ENCODE measurements around the gene IGSF9B. TPM values are rescaled to one million over a fixed set of nuclear protein-coding genes. Genes with fewer than 3 reads are reported as not detected.

The IGSF9B gene
- total and polyA plus RNA-seq, 9 of the 15 experiments (the other 6 are each of a cell fraction or from before 2014, with no cell fraction given): 0.09 TPM; not detected in 8

- H3K36me3 ChIP-seq (ENCODE audit: control insufficient read depth, insufficient read depth, low read length): no peaks in the 10 kb centered on the region
- no peak for ATAC-seq
- H3K79me2 ChIP-seq (ENCODE audit: control insufficient read depth, insufficient read depth, low read length): no peaks in the 10 kb centered on the region
- no peak for FAIRE-seq
- peaks cover 3% of the 10 kb centered on the region for H3K9me1 ChIP-seq (ENCODE audit: control insufficient read depth, insufficient read depth, low read length)
- H3K4me1 ChIP-seq (replicated peaks in 1 of 2; ENCODE audit: control insufficient read depth in 2 of 2, insufficient read depth in 2 of 2, low read length in 2 of 2): peaks cover 0 to 19% of the 10 kb centered on the region in 2 experiments; a peak in 3 of 5 replicates
- CTCF ChIA-PET (ENCODE audit: low intra/inter-chr PET ratio): no interaction called here
- peaks cover 12% of the 10 kb centered on the region; the same call in 1 of the 2 replicates for H4K20me1 ChIP-seq (replicated peaks; ENCODE audit: control insufficient read depth, insufficient read depth, low read length)
- no TSS peak for BruUV-seq (replicated peaks)
- TF ChIP-seq SIN3B (IDR thresholded peaks at IDR 0.05; ENCODE audit: low read depth) (no peak), COPS2 (conservative IDR thresholded peaks at IDR 0.05) (no peak), MAZ (CRISPR knock-in tag; conservative IDR thresholded peaks at IDR 0.05 in 1 of 2, IDR thresholded peaks at IDR 0.05 in 1 of 2) (no peak), ATF1 (CRISPR knock-in tag; IDR thresholded peaks at IDR 0.05) (no peak), ATF1 (tag; IDR thresholded peaks at IDR 0.05) (no peak), ETS1 (conservative IDR thresholded peaks at IDR 0.05; ENCODE audit: control insufficient read depth, low read depth, low read length) (no peak), E2F1 (CRISPR knock-in tag; IDR thresholded peaks at IDR 0.05) (no peak), ADNP (tag; IDR thresholded peaks at IDR 0.05) (no peak), TGIF2 (CRISPR knock-in tag; IDR thresholded peaks at IDR 0.05) (no peak), RFX5 (IDR thresholded peaks at IDR 0.05; ENCODE audit: low read depth, low read length) (no peak), MLX (CRISPR knock-in tag; conservative IDR thresholded peaks at IDR 0.05) (no peak), SMARCA5 (IDR thresholded peaks at IDR 0.05) (no peak), ARHGAP35 (IDR thresholded peaks at IDR 0.05; ENCODE audit: partially characterized antibody) (no peak), ZBTB26 (CRISPR knock-in tag; IDR thresholded peaks at IDR 0.05) (no peak), E2F3 (CRISPR knock-in tag; IDR thresholded peaks at IDR 0.05) (no peak), NFATC3 (IDR thresholded peaks at IDR 0.05) (no peak)
- no peak overlapping the region for H3K27ac ChIP-seq (ENCODE audit: extremely low read depth, low read depth, low read length)
- WGBS (ENCODE audit: insufficient coverage, low coverage, missing lambda C conversion rate): 2% methylated on average over 12 of the region's 12 CpGs
- POLR2A ChIA-PET: no interaction called here
- in situ Hi-C loops (cut with MboI): no loop called here
- H3K4me3 ChIP-seq: no peak overlapping the region
- no peak for DNase-seq (ENCODE audit: extremely low read depth in 1 of 4, low spot score in 3 of 4)
- no peak overlapping the region for H2AFZ ChIP-seq (ENCODE audit: low read depth, low read length)
- no peak overlapping the region for H3K4me2 ChIP-seq (ENCODE audit: insufficient read depth, low read length)
- H3K9me3 ChIP-seq (replicated peaks; ENCODE audit: control insufficient read depth, insufficient read depth, low read depth, low read length): no peaks in the 10 kb centered on the region
- no peak overlapping the region for H3K9ac ChIP-seq (ENCODE audit: insufficient read depth in 1 of 2, low read depth in 2 of 2, low read length in 2 of 2)
- peaks cover 5 to 39% of the 10 kb centered on the region in 2 experiments; a peak in 4 of 5 replicates for H3K27me3 ChIP-seq (ENCODE audit: control insufficient read depth in 2 of 2, insufficient read depth in 2 of 2, low read length in 2 of 2)
- intact Hi-C loops (cut with micrococcal nuclease): no loop called here
Measured at GRCh38 chr11:133943950-133944698, 12.6 kb downstream of the IGSF9B start.
